GM19328 (cell line): ENCODE data around the gene AHCYL1.
"Not testable (repeated sequence)": the region's sequence is repeated elsewhere in the genome, so short reads cannot be mapped to it uniquely, and the experiment has no call there.

Experiments used
- ATAC-seq: cut with Tn5 transposase; IDR thresholded peaks from one replicate; pipeline ENCODE4 v1.9.1; 2021; ENCODE audit warnings: mild to moderate bottlenecking, moderate library complexity; ENCODE audit not compliant: unreplicated experiment

The AHCYL1 gene

GRCh38 chr1:109996476-109996875, 11.9 kb downstream of the AHCYL1 start:
- ATAC-seq: no peak

DNA sequence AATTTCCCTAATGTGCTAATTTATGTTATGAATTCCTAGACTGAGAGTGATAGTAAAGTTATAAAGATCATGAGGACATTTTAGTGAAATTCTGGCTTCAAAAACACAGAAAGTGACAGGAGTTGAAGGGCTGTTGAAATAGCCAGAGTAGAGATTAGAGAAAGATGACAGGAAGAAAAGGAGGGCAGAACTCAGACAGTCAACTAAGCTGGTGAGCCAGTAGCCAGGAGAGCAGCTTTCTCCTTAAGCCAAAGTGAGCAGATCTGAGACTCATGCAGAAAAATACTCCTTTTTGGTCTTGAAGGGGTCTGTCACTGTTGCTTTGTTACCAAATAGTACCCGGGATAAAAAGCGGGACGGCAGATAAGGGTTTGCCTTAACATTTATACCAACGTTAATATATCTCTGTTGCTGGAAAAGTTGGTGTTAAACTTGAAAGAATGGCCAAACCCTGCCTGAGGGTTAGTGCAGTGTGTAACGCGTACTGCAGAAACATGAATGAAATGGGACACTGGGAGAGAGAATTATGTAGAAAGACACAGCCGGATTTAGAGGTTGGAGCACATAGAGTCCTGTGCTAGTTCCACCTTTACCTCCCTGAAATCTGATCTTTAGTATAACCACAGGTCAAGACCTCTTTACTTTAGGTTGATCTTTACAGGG, 12.8 kb downstream of the AHCYL1 start:
- no peak for ATAC-seq

- no peak for ATAC-seq
Measured at GRCh38 chr1:109997867-109998229, 13.3 kb downstream of the AHCYL1 start.

- ATAC-seq: no peak
Measured at GRCh38 chr1:110002695-110003094, 18.1 kb downstream of the AHCYL1 start.

DNA sequence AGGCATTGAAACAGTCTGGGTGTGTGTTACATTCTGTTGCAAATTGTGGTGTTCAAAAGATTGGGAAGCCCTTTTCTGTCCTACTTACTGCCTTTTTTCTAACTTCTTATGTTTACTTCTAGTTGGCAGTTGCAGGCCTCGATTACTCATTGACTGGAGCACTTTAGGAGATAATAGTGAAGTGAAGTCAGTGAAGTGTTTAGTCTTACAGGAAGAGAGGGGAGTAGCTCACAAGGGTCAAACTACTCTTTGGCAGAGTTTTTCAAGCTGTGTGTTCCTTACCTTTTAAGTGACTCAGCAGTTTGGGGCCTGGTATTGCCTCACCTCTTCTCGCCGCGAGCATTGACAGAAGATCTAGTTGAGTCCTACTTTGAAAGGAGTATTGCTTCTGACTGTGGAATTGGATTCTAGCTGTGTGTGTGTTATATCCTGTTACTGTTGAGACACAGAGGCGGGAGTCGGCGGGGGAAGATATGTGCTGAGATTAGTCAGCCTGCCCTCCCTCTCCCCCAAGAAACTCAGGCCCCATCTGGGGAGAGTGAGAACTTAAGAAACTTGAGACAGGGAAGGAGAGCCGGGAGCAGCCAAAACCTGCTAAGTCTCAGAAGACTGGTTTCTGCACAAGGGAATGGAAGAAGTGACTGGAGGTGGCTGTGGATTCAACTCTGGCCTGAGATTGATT, 19.3 kb downstream of the AHCYL1 start:
- ATAC-seq: no peak

DNA sequence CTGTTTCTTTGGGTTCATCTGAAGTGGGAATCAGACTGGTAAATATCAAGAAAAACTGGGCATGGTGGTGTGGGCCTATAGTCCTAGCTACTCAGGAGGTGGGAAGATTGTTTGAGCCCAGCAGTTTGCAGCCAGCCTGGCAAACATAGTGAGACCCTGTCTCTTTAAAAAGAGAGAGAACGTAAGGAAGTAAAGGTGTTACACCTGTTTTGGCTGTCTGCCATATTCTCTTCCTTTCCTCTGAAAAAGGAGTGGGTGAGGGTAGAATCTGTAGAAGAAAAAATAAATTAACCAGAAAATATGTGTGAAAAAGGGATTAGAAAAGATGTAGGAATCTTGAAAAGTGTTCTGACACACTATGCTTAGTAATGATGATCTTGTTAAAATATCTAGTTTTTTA, 20.0 kb downstream of the AHCYL1 start:
- ATAC-seq: no peak

DNA sequence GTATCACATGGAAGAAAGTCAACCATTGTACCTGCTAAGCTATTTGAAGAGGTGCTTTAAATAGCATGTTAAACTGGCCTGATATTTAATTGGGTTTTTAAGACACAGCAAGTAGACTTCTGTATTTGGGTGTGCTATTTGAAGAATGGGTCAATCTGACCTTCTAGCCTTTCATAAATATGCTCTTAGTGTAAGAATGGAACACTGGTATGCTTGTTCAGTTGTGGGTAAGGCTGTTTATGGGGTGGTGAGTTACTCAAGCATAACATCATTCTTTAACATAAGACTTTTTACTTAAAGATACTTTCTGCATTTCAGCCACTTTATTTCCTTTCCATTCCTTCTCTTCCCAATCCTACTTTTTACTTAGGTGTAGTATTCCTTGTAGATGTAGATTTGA, 21.4 kb downstream of the AHCYL1 start:
- no peak for ATAC-seq

GRCh38 chr1:110006516-110006915, 22.0 kb downstream of the AHCYL1 start:
- no peak for ATAC-seq

GRCh38 chr1:110007046-110007830, 22.7 kb downstream of the AHCYL1 start:
- ATAC-seq: no peak

DNA sequence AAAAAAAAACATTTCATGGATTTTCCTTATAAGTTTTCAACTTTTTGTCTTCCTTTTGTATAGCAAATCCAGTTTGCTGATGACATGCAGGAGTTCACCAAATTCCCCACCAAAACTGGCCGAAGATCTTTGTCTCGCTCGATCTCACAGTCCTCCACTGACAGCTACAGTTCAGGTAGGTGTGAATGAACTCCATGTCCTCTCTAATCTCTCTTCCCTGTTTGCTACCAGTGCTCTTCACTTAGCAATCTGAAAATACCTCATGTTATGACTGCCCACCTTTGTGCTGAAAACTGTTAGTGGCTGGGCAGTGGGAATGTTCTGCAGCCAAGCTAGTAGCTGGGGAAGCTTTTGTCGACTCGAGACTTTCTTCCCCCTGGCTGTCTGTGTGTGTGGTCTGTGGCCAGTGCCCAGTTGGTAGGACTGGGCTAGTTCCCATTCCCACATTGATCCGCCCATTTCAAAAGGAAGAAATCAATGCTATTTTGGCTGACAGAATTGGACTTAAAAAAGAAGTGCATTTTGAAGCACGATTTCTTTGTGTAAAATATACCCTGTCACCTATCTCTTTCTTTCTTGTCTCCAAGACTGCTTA, 24.5 kb downstream of the AHCYL1 start:
- no peak for ATAC-seq

DNA sequence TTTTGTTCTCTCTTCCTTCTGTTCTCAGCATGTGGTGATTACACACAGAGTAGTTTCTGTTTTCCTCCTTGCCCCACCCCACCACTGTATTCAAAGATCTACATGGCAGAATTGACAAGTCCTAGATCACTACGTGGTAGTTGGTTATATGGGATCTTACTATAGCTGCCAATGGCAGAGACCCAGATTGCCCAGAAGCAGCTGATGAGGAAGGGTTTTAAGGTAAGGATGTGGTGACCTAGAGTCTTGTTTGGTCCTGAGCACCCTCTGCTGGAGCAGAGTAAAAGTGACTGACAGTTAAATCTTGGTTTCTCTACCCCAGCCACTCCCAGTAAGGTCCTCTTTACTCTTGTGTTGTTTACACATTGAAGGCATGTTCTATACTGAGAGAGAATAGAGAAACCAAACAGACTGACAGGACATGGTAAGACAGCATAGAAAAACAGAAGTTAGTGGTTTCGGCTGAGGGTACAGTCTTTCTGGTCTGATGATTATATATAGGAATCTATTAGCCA, 27.0 kb downstream of the AHCYL1 start:
- ATAC-seq: peak; percentile 93

DNA sequence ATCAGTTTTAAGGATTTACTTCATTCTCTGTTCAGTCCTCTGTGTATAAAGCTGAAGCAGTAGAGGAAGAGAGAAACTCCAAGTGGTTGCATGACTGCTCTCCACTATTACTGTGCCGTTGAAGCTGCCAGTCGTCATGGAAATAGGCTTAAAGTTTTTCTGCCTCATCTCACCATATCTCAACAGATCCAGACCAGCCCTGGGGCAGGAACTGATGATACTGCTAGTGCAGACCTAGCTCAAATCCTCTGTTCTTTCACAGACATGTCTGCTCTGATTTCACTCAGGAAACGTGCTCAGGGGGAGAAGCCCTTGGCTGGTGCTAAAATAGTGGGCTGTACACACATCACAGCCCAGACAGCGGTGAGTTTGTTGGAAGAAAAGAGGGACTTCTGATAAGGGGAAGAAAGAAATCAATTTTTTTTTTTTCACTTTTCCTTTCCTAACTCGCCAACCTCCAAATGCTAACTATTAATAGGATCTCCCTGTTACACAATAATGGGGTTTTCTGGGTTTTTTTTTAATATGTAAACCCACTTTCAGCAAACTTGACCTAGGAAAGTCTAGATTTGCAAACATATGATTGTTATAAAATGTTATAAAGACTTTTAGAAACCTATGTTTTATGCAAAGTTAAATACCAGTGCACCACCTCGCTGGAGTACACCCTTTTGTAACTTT, 27.7 kb downstream of the AHCYL1 start:
- peak; percentile 47 for ATAC-seq

DNA sequence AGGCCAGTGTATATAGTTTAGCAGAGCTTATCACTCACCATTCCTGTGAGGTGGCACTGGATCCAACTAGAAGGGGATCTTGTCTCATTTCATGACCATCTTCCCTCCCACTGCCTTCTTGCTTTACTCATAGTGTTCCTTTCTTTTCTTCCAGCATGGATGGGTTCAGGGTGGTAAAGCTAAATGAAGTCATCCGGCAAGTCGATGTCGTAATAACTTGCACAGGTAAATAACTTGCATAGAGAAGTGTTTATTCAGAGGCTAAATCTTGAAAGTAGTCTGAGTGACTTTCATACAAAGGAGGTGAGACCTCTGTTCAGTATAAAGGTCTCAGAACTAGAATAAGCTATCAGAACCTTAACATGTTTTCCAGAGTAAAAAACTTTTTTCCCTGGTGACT, 33.2 kb downstream of the AHCYL1 start:
- ATAC-seq: no peak

- no peak for ATAC-seq
Measured at GRCh38 chr1:110018396-110018795, 33.8 kb downstream of the AHCYL1 start.

GRCh38 chr1:110019770-110020169, 35.2 kb downstream of the AHCYL1 start:
- no peak for ATAC-seq

- ATAC-seq: no peak
Measured at GRCh38 chr1:110021285-110021684, 36.7 kb downstream of the AHCYL1 start.

GRCh38 chr1:110024613-110025012, 40.0 kb downstream of the AHCYL1 start:
- no peak for ATAC-seq

- ATAC-seq: not testable (repeated sequence)
Measured at GRCh38 chr1:110030687-110031086, 46.1 kb downstream of the AHCYL1 start.

DNA sequence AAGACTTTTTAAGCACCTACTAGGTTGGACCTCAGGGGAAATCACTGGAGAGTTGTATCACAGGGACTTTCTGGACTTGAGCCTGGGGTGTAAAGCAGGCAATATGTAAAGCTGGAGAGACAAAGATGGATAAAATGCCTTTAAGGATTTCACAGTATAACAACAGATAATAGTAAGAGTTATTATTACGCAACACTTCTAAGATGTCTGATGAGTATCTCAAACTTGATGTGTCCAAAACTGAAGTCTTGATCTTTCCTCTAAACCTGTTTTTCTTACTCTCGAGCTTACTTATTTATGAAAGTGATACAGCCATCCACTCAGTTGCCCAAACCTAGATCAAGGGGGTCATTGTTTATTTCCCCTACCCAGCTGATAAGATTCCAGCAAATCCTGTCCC, 47.8 kb downstream of the AHCYL1 start:
- ATAC-seq: no peak

DNA sequence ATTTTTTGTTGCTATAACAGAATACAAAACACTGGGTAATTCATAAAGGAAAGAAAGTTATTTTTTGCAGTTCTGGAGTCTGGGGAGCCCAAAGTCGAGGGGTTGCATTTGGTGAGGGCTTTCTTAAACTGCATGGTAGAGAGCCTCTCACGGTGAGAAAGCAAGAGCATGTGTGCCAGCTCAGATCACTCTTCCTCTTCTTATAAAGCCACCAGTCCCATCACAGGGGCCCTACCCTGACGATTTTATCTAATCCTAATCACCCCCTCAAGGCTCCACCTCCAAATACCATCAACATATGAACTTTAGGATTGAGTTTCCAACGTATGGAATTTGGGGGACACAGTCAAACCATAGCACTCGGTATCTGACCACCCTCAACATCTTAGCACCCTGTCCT, 48.9 kb downstream of the AHCYL1 start:
- no peak for ATAC-seq

- ATAC-seq: no peak
Measured at GRCh38 chr1:110034040-110034450, 49.5 kb downstream of the AHCYL1 start.
